RWPE1 (cell line): ENCODE results near the gene RNF169.

ENCODE experiments used
- CTCF ChIA-PET: fragments of 350-600 bp; sonication (Branson Sonifier 250); formaldehyde crosslinking; extraction: SDS; loops from one replicate; lab custom pipeline; 2021; lab: Yijun Ruan, JAX
- POLR2A ChIA-PET: fragments of 400-600 bp; formaldehyde crosslinking; extraction: SDS; loops from one replicate; lab custom pipeline; 2020; ENCODE audit warnings: antibody characterized with exemption; ENCODE audit not compliant: low non-redundant PET; lab: Yijun Ruan, JAX
- DNase-seq: peaks from one replicate; pipeline ENCODE4 v3.0.0; 2012; ENCODE audit warnings: low spot score
- H3K27ac ChIP-seq: fragments of 450-650 bp; 2 replicates; pipeline ENCODE4 v1.5.1; 2017
- CTCF ChIP-seq: fragments of 450-650 bp; conservative IDR thresholded peaks from 2 replicates; pipeline ENCODE4 v1.5.1; 2017; ENCODE audit warnings: low read depth, mild to moderate bottlenecking

RNF169 gene

GRCh38 chr11:74777038-74777437 lies 28.4 kb downstream of the RNF169 start:
- ChIA-PET CTCF (no interaction called here), POLR2A (no interaction called here)
- no peak for DNase-seq
- H3K27ac ChIP-seq: no peak overlapping the region
- TF ChIP-seq CTCF: no peak

GRCh38 chr11:74777877-74778276 lies 29.2 kb downstream of the RNF169 start:
- ChIA-PET CTCF (no interaction called here), POLR2A (no interaction called here)
- TF ChIP-seq CTCF: no peak
- no peak for DNase-seq
- H3K27ac ChIP-seq: no peak overlapping the region

GRCh38 chr11:74778581-74778980 lies 29.9 kb downstream of the RNF169 start:
- no peak overlapping the region for H3K27ac ChIP-seq
- POLR2A ChIA-PET: no interaction called here
- TF ChIP-seq CTCF: no peak
- CTCF ChIA-PET: no interaction called here
- no peak for DNase-seq

GRCh38 chr11:74780248-74781005 lies 31.8 kb downstream of the RNF169 start:
- CTCF ChIA-PET: interaction anchor here (0.6 kb wide), 1 partner anchor 22 kb away, joined by 5 read pairs; no protein-coding TSS in a partner anchor
- no peak overlapping the region for H3K27ac ChIP-seq
- no peak for DNase-seq
- no peak for TF ChIP-seq CTCF
- POLR2A ChIA-PET: no interaction called here

GRCh38 chr11:74783241-74783871 lies 34.7 kb downstream of the RNF169 start:
- TF ChIP-seq CTCF: no peak
- no peak overlapping the region for H3K27ac ChIP-seq
- peak; percentile 50 for DNase-seq
- ChIA-PET CTCF (interaction anchor here (0.5 to 0.6 kb wide), 4 partner anchors 13 to 793 kb away, joined by 3 to 5 read pairs (median 4); no protein-coding TSS in a partner anchor), POLR2A (no interaction called here)

- ChIA-PET POLR2A (no interaction called here), CTCF (interaction anchor here (0.5 kb wide), 1 partner anchor 32 kb away, joined by 4 read pairs; no protein-coding TSS in a partner anchor)
- H3K27ac ChIP-seq: no peak overlapping the region
These were observed 35.6 kb downstream of the RNF169 start for GRCh38 chr11:74784234-74784633.

More at GRCh38 chr11:74784234-74784633, 35.6 kb downstream of the RNF169 start:
- no peak for DNase-seq
- no peak for TF ChIP-seq CTCF
